GM18507 (cell line): ENCODE results near the gene SLC6A8.
"Not testable (repeated sequence)": the region's sequence is repeated elsewhere in the genome, so short reads cannot be mapped to it uniquely, and the experiment has no call there.

Source experiments
- DNase-seq: peaks from one replicate; pipeline ENCODE4 v3.0.0; 2011; ENCODE audit warnings: low read depth; ENCODE audit not compliant: insufficient read length; ENCODE audit errors: extremely low spot score
- FAIRE-seq: peaks from 2 replicates; lab custom pipeline; 2011; peaks lifted over from hg19 to GRCh38; lab: Jason Lieb, UNC

The SLC6A8 gene

DNA sequence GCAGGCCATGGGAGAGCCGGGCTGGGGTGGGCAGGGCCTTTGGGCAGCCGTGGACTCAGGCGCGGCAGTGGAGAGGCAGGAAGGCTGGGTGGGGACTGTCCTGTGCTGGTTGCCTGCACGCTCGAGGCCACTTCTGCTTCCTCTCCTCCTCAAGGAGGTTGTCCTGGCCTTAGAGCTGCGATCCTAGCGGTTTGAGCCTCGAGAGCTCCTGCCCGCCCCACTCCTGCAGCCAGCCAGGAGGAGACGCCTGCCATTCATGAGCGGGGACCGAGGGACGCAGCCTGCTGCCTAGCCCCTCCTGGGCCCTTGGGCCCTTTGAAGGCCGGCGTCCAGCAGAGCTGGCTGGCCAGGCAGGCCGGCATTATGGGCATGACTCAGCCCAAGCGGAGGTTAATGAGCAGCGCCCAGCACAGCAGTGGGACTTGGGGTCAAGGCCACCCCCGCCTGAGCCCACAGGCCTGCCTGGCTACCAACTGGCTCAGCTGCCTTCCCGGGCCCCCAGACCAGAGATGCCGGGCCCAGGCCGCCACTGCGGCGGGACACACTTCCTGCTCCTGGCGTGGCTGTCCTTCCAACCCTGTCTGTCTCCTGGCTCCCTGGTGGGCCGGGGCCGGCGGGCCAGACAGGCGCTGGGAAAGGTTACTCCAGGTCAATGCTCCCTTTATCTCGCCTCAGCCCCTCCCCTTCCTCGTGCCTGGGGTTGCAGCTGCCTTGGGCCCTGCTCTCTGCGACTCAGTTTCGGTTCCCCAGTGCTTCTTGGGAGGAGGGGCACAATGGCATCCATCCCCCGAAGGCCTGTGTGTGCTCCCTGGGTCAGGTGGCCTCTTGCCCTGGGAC lies 38.8 kb downstream of the SLC6A8 start:
- FAIRE-seq (peak; percentile 100), DNase-seq (peak; percentile 53)

DNA sequence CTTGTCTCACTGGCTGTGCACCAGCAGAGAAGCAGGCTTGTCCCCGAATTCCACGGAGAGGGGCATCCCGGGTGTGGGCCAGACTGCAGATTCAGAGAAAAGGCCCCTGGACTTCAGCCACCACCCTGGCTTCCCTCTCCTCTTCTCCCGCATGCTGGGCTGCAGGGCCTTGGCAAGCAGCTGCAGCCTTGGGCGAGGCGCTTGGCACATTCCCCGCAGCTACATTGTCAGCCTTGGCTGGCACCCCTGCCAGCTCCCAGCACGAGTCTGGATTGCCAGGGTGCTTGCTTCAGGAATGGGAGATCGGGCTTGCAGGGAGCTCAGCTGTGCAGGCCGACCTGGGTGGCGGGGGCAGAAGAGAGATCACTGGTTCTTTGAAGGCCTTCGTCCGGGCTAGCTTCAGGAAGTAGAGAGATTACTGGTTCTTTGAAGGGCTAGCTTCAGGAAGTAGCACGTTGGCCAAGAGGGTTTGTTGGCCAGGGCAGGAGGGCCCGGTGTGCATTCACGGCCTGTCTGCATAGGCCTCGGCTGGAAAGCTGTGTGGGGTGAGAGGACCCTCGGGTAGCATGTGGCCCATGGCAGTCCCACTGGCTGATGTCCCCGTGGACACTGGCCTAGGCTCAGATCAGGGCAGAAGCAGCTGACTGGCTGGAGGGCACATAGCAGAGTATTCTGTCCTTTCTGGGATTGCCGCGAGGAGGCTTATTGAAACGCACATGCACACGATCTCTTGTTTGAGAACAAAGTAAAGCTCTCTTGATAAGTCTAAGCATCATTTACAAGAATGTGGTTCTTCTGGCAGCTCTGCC lies 39.6 kb downstream of the SLC6A8 start:
- DNase-seq (no peak), FAIRE-seq (peak; percentile 67)

DNA sequence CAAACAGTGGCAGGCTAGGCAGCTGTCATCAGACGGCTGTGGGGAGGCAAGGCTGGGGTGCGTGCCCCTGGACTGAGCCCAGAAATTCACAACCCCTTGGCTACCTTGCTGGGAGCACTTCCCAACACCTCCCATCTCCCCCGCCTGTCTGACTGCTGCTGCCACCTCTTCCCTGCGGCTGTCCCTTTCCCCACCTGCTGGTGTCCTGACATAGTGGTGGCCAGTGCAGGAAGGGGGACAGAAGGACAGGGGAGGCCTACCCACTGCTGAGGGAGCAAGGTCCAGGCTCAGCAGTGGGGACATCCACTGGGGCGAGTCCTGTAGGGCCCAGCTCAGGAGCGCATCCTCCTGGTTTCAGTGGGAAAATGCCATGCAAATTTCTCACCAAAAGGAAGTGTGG lies 40.4 kb downstream of the SLC6A8 start:
- no peak for FAIRE-seq
- no peak for DNase-seq

DNA sequence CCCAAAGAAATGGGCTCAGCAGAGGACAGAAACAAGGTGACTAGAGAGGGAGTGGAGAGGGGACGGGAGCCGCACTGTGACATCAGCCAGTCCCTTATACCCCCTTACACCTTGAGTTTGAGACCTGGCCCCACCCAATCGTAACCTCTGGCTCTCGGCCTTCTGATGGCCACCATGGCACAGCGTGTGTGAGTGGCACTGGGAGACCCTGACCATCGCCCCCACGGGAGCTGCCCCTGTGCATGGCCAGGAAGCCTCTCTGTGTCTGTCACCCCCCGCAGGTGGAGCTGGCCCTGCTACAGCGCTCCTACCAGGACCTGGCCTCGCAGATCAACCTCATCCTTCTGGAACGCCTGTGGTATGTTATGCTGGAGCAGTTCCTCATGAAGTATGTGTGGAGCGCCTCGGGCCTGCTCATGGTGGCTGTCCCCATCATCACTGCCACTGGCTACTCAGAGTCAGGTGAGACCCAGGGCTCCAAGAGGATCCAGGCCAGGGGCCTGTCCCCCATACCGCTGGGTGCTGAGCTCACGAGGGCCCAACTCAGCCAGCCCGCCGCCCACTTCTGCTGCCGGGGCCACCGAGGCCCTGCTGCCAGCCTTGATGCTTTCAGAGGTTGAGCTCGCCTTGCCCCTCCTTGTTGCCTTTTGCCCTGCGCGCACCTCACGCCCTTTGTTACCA lies 41.4 kb downstream of the SLC6A8 start:
- FAIRE-seq = no peak
- no peak for DNase-seq

DNA sequence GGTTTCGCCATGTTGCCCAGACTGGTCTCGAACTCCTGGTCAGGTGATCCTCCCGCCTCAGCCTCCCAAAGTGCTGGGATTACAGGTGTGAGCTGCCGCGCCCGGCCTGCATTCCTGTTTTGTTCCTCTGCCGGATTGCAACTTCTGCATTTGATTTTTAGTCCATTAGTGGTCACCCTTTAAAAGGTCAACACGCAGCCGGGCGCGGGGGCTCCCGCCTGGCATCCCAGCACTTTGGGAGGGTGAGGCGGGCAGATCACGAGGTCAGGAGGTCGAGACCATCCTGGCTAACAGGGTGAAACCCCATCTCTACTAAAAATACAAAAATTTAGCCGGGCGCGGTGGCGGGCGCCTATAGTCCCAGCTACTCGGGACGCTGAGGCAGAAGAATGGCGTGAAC lies 42.4 kb downstream of the SLC6A8 start:
- DNase-seq, FAIRE-seq: not testable (repeated sequence)

DNA sequence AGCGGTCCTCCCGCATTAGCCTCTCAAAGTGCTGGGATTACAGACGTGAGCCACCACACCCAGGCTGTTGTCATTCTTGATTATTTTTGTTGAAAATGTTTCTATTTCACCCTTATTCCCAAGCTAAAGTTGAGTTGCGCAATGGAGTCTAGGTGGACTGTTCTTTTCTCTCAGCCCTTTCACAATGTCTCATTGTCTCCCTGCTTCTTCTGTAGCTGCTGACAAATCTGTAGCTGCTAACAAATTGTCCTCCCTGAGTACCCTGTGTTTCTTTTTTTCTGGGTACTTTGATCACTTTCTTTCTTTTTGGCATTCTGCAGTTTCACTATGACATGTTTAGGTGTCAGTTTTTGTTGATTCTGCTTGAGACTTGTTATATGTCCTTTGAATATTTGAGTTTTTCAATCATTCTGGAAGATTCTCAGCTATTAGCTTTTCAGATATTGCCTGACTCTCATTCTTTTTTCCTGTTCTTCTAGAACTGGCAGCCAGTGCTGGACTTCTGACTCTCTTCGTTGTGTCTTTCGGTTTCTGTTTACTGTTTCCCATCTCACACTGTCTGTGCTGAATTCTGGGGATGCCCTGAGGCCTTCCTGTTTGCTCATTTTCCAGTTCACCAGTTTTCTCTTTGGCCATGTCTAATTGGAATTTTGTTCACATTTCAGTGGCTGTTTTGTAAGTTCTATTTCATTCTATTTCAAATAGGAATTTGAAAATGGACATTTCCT lies 43.6 kb downstream of the SLC6A8 start:
- FAIRE-seq (peak; percentile 81), DNase-seq (no peak)

DNA sequence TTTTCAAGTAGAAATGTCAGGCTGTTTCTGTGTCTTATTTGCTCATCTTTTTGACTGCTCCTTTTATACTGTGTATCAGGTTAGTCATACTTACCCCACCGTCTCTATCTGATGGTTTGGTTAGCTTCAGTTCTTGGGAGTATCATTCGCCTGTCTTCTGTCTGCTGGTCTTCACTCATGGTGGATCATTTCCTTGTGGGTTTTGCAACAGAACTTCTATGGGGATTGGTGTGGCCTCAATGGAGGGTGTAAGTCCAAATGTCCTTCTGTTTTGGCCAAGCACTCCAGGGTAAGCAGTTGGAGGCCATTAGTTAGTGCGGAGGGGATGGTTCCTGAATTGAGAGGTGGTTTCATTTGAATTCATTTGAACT lies 44.1 kb downstream of the SLC6A8 start:
- DNase-seq (no peak), FAIRE-seq (no peak)

DNA sequence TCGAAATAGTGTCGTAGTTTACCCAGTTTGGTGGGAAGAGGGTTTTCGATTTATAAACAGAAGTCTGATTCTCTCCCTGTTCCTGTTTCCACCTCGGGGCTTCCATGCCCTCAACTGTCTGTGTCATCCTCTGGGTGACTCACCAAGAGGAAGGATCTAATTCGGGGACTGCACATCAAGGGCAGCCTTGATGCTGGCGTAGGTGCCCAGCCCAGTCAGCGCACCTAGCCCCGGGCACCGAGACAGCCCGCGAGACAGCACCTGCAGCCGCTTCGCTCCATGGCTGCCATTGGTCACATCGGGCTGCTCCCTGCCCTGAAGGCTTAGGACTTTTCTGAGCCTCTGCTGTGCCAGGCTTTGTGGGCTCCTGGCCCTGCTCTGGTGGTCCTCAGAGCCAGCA lies 44.7 kb downstream of the SLC6A8 start:
- DNase-seq (no peak), FAIRE-seq (no peak)

DNA sequence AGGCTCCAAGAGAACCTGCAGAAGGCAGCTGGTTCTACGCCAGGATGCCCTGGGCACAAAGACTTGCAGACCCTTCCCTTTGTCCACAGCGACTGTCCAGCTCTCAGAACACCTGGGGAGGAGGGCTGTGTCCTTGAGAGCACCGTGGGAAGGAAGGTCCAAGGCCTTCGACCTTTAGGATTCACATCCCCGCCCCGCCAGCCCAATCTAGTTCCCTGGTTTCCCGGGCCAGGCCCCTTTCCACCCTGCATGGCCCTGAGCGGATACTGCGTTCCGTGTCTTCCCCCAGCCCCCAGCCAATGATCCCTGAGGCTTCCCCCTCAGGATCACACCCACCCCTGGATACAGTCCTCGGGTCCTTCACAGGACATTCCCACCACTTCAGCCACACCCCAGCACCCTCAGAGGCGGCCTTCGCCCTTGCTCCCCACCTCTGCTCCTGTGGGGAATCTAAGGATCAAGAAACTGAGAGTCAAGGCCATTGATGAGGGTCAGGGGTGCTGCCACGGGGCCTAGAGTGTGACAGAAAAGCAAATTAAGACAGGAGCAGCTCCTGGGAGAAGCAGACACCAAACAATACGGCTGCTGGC lies 46.0 kb downstream of the SLC6A8 start:
- FAIRE-seq = no peak
- DNase-seq = no peak

DNA sequence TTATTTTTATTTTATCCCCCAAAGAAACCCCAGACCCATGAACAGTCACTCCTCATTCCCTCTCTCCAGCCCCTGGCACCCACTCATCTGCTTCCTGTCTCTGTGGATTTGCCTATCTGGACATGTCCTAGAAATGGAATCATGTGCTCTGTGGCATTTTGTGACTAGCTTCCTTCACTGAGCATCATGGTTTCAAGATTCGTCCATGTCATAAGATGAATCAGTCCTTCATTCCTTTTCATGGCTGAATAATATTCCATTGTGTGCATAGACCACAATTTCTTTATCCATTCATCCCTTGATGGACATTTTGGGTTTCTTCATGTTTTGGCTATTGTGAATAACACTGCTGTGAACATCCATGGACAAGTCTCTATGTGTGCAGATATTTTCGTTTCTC lies 47.1 kb downstream of the SLC6A8 start:
- FAIRE-seq (no peak), DNase-seq (no peak)

DNA sequence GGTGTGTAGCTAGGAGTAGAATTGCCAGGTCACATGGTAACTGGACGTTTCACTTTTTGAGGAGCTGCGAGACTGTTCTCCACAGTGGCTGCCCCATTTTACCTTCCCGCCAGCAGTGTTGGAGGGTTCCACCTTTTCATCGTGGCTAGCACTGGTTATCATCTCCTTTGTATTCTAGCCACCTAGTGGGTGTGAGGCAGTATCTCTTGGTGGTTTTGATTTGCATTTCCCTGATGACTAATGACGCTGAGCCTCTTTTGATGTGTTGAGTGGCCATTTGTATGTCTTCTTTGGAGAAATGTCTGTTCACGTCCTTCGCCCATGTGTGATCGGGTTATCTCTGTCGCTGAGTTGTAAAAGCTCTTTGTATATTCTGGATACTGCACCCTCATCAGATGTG lies 47.5 kb downstream of the SLC6A8 start:
- FAIRE-seq (peak; percentile 87), DNase-seq (no peak)

DNA sequence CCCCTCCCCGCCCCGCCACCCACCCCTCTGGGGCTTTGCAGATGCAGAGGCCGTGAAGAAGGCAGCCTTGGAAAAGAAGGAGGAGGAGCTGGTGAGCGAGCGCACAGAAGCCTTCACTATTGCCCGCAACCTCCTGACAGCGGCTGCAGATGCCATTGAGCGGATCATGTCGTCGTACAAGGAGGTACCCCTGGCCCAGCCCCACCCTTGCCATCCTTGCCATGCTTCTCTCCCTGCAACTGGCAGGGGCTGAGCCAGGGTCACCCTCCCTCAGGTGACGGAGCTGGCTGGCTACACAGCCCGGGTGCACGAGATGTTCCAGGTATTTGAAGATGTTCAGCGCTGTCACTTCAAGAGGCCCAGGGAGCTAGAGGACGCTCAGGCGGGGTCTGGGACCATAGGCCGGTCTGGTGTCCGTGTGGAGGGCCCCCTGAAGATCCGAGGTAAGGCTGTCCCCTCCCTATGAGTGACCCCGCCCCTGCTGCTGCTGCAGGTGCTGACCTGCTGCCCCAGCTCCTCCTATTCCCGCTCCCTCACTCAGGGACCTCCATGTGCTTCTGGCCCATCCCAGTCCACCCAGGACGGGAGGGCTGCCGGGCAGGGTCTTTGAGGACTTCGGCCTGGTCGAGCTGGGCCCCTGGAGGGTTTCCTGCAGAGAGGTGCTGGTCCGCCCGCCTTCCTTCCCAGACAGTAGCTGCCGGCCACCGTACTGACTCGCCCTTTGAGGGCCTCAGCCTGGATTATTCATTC lies 48.5 kb downstream of the SLC6A8 start:
- DNase-seq = no peak
- no peak for FAIRE-seq

DNA sequence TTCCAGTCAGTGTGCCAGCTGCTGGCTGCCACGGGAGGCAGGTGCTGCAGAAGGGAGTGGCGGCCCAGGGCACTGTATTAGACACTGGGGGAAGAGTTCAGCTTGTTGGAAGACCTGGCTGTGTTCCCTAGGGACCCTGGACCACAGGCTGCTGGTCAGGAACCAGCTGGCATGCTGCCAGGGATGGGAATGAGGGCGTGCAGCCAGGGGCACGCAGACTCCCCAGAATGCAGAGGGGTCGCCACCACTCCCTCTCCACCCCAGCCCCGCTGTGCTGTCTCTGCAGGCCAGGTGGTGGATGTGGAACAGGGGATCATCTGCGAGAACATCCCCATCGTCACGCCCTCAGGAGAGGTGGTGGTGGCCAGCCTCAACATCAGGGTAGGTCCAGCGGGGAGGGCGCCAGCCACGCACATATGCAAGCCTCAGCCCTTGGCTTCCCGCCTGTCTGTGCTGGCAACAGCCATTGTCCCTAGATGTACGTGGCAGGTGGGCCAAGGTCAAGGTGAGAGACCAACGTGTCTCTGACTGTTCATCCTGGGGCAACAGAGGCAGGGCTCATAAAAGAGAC lies 49.2 kb downstream of the SLC6A8 start:
- DNase-seq (no peak), FAIRE-seq (no peak)

DNA sequence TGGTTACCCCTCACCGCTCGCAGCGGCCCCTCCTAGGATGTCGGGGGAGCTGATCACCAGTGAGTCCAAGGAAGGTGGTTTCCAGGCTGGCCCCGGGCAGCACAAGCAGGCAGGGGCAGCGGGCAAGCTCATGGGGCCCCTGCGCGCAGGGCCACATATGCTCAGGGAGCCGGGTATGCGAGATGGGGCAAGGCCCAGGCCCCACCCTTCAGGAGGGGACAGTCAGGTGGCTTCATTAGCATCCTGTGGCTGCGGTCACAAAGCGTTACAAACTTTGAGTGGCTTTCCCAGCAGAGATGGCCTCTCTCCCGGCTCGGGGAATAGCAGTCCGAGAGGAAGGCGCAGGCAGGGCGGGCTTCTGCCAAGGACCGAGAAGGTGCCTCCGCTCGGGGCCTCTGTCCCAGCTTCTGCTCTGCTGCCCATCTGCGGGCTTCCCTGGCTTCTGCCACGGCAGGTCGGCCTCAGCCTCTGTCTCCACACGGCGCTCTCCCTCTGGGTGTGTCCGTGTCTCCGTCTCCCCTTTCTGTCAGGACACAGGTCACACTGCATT lies 50.4 kb downstream of the SLC6A8 start:
- DNase-seq = no peak

DNA sequence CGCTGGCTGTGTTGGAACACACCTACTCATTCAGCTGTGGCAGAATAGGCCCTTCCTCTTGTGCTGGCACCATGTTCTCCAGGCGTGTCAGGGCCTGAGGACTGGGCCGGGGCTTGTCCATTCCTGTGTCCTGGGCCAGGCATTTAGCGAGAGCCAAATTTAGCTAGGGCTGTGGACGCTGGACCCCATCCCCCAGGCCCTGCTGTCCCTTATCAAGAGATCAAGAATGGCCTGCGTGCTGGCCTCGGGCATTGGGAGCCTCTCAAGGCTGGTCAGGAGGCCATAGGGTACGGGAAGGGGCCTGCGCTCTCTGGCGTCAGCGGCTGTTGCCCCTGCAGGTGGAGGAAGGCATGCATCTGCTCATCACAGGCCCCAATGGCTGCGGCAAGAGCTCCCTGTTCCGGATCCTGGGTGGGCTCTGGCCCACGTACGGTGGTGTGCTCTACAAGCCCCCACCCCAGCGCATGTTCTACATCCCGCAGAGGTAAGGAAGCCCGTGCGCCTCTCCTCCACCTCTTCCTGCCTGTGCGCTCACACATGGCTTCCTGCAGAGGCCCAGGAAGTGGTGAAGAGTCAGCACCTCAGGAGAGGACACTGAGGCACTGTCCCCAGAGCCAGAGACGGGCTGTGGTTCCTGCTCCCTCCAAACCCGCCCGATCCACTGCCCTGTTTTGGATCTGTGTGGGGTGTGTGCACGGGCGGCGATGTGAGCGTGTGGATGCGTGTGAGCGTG lies 52.2 kb downstream of the SLC6A8 start:
- FAIRE-seq (no peak), DNase-seq (no peak)

More for the DNA sequence above, 50.4 kb downstream of the SLC6A8 start:
- no peak for FAIRE-seq

DNA sequence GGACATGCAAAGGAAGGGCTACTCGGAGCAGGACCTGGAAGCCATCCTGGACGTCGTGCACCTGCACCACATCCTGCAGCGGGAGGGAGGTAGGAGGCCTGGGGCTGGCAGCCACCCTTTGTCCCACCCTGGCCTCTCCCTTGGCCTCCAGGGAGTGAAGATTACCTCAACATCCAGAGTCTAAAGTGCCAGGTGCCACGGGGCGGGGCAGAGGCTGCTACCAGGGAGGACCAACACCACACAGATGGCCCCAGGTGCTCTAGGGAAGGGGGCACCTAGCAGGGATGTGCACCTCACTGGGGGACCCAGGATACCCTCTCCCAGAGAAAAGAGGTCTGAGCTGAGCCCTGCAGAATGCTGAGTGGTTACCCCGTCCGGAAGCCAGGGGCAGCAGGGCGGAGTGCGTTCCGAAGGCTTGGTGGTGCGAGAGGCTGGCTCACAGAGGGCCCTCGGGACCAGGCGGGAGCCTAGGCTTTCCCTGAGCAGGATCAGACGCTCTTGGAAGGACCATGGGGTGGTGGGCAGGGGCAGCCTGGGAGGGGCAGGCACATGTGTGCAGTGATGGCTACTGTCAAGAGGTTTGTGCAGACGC lies 53.0 kb downstream of the SLC6A8 start:
- no peak for FAIRE-seq

DNA sequence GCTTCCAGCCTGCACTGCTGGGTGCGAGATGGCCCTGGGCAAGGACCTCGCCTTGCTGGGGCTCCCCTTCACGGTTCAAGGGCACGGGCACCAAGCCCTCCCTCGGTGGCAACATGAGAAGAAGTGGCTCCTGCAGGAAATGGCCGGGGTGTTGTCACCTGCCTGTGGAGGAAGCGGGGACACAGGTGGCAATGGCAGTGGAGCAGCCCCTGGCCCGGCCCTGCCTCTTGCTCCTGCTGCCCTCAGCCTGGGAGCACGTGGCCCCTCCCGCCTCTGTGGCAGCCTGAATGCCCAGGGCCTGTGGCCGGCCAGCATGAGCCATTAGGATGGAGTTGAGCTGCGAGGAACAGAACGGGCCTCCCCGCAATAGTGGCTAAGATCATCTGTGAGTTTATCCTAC lies 53.7 kb downstream of the SLC6A8 start:
- no peak for DNase-seq
- no peak for FAIRE-seq

More for the DNA sequence above, 53.0 kb downstream of the SLC6A8 start:
- no peak for DNase-seq
